NT2/D1 (cell line): ENCODE measurements around the gene TPCN1.

Source experiments
- DNase-seq: peaks from one replicate; pipeline ENCODE4 v3.0.0-alpha.2; 2011; ENCODE audit warnings: low read depth, low spot score
- H3K27me3 ChIP-seq: 2 replicates; pipeline ENCODE4 v1.6.0; 2011; ENCODE audit warnings: mild to moderate bottlenecking; ENCODE audit not compliant: insufficient read length, insufficient read depth
- H3K36me3 ChIP-seq: 2 replicates; pipeline ENCODE4 v1.6.1; 2011; ENCODE audit warnings: mild to moderate bottlenecking, low read length, mixed read lengths; ENCODE audit not compliant: insufficient read depth, insufficient read length
- H3K4me1 ChIP-seq: 2 replicates; pipeline ENCODE4 v1.5.1; 2011; ENCODE audit not compliant: insufficient read depth, insufficient read length
- H3K4me3 ChIP-seq: 2 replicates; pipeline ENCODE4 v1.5.1; 2011; ENCODE audit warnings: low read depth; ENCODE audit not compliant: insufficient read length
- H3K9ac ChIP-seq: 2 replicates; pipeline ENCODE4 v1.6.0; 2011; ENCODE audit warnings: low read depth; ENCODE audit not compliant: insufficient read length
- H3K9me3 ChIP-seq: 2 replicates; pipeline ENCODE4 v1.5.1; 2011; ENCODE audit warnings: mild to moderate bottlenecking, low read length; ENCODE audit not compliant: insufficient read depth
- SUZ12 ChIP-seq: IDR thresholded peaks from 2 replicates; pipeline ENCODE4 v1.6.1; 2011; ENCODE audit not compliant: insufficient read length, insufficient read depth; ENCODE audit errors: extremely low read depth
- YY1 ChIP-seq: IDR thresholded peaks from 2 replicates; pipeline ENCODE4 v1.6.1; 2011; ENCODE audit not compliant: insufficient read length, insufficient read depth
- ZNF274 ChIP-seq: IDR thresholded peaks from 2 replicates; pipeline ENCODE4 v1.6.1; 2011; ENCODE audit warnings: mild to moderate bottlenecking, low read depth, low read length

The TPCN1 gene

GRCh38 chr12:113220593-113221180 lies 577 bp upstream of the TPCN1 start:
- Histone ChIP-seq H3K9ac (peak overlapping the region; percentile 58), H3K4me1 (peaks cover 5% of the 10 kb centered on the region), H3K36me3 (peaks cover 3% of the 10 kb centered on the region), H3K27me3 (no peaks in the 10 kb centered on the region), H3K9me3 (no peaks in the 10 kb centered on the region), H3K4me3 (peak overlapping the region; percentile 49)
- TF ChIP-seq SUZ12, result no peak
- no peak for TF ChIP-seq ZNF274
- TF ChIP-seq YY1, result no peak
- no peak for DNase-seq

- H3K4me1 ChIP-seq, result peaks cover 5% of the 10 kb centered on the region
- peaks cover 9% of the 10 kb centered on the region for H3K36me3 ChIP-seq
- DNase-seq, result no peak
- peak overlapping the region; percentile 84 for H3K4me3 ChIP-seq
- no peaks in the 10 kb centered on the region for H3K27me3 ChIP-seq
- TF ChIP-seq SUZ12 (no peak), ZNF274 (no peak), YY1 (no peak)
- peak overlapping the region; percentile 93 for H3K9ac ChIP-seq
- H3K9me3 ChIP-seq, result no peaks in the 10 kb centered on the region
These were observed 899 bp downstream of the TPCN1 start for GRCh38 chr12:113221997-113222729.

- Histone ChIP-seq H3K4me3 (no peak overlapping the region), H3K4me1 (peaks cover 5% of the 10 kb centered on the region), H3K9ac (peak overlapping the region; percentile 23), H3K9me3 (no peaks in the 10 kb centered on the region), H3K27me3 (no peaks in the 10 kb centered on the region), H3K36me3 (peaks cover 16% of the 10 kb centered on the region)
- no peak for DNase-seq
- TF ChIP-seq YY1, result no peak
- TF ChIP-seq SUZ12, result no peak
- no peak for TF ChIP-seq ZNF274
These were observed 1.7 kb downstream of the TPCN1 start for GRCh38 chr12:113222730-113223531.

- no peak for DNase-seq
- no peaks in the 10 kb centered on the region for H3K9me3 ChIP-seq
- peaks cover 9% of the 10 kb centered on the region for H3K4me1 ChIP-seq
- no peak overlapping the region for H3K4me3 ChIP-seq
- peaks cover 35% of the 10 kb centered on the region for H3K36me3 ChIP-seq
- no peaks in the 10 kb centered on the region for H3K27me3 ChIP-seq
- H3K9ac ChIP-seq, result no peak overlapping the region
- TF ChIP-seq ZNF274 (no peak), YY1 (no peak), SUZ12 (no peak)
These were observed 3.7 kb downstream of the TPCN1 start for GRCh38 chr12:113224955-113225354.

GRCh38 chr12:113226696-113227568 lies 5.7 kb downstream of the TPCN1 start:
- Histone ChIP-seq H3K9ac (no peak overlapping the region), H3K4me3 (no peak overlapping the region), H3K27me3 (no peaks in the 10 kb centered on the region), H3K4me1 (peaks cover 16% of the 10 kb centered on the region), H3K36me3 (peaks cover 51% of the 10 kb centered on the region), H3K9me3 (no peaks in the 10 kb centered on the region)
- DNase-seq, result no peak
- TF ChIP-seq YY1 (no peak), SUZ12 (no peak), ZNF274 (no peak)

GRCh38 chr12:113227686-113228391 lies 6.6 kb downstream of the TPCN1 start:
- Histone ChIP-seq H3K4me1 (peaks cover 16% of the 10 kb centered on the region), H3K36me3 (peaks cover 60% of the 10 kb centered on the region), H3K9me3 (no peaks in the 10 kb centered on the region), H3K9ac (no peak overlapping the region), H3K4me3 (no peak overlapping the region), H3K27me3 (no peaks in the 10 kb centered on the region)
- no peak for DNase-seq
- TF ChIP-seq YY1 (no peak), ZNF274 (no peak), SUZ12 (no peak)
